ENCODE data around the gene DHCR24. TPM values are rescaled to one million over a fixed set of nuclear protein-coding genes. Genes with fewer than 3 reads are reported as not detected.

DHCR24 gene
- total RNA-seq, 1 experiment from 2014 or later = 369 TPM

DNA sequence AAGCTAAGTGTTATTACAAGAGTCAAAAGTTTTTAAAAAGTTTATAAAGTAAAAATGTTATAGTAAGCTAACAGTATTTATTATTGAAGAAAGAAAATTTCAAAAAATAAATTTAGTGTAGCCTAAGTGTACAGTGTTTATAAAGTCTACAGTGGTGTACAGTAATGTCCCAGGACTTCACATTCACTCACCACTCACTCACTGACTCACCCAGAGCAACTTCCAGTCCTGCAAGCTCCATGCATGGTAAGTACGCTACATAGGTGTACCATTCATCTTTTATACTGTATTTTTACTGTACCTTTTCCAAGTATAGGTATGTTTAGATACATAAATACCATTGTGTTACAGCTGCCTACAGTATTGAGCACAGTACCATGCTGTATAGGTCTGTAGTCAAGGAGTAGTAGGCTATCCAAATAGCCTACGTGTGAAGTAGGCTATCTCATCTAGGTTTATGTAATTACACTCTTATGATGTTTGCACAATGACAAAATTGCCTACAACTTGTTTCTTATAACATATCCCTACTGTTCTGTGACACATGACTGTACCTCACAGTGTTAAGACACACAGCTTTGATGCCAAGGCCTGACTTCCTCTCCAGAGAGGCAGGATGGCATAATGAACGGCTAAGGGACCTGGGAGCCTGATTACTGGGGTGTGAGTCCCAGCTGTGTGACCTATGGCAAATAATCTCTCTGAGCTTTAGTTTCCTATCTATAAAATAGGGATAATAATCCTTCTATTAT lies 12.7 kb downstream of the DHCR24 start:
- no peak for TF ChIP-seq EZH2 (IDR thresholded peaks at IDR 0.05; ENCODE audit: low read depth)
- TF ChIP-seq, protein P1, sequence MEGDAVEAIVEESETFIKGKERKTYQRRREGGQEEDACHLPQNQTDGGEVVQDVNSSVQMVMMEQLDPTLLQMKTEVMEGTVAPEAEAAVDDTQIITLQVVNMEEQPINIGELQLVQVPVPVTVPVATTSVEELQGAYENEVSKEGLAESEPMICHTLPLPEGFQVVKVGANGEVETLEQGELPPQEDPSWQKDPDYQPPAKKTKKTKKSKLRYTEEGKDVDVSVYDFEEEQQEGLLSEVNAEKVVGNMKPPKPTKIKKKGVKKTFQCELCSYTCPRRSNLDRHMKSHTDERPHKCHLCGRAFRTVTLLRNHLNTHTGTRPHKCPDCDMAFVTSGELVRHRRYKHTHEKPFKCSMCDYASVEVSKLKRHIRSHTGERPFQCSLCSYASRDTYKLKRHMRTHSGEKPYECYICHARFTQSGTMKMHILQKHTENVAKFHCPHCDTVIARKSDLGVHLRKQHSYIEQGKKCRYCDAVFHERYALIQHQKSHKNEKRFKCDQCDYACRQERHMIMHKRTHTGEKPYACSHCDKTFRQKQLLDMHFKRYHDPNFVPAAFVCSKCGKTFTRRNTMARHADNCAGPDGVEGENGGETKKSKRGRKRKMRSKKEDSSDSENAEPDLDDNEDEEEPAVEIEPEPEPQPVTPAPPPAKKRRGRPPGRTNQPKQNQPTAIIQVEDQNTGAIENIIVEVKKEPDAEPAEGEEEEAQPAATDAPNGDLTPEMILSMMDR (conservative IDR thresholded peaks at IDR 0.05) = no peak
- CTCF ChIA-PET = interaction anchor here (0.6 to 0.9 kb wide), 2 partner anchors 54 to 71 kb away, joined by 3 read pairs; no protein-coding TSS in a partner anchor
- no peaks in the 10 kb centered on the region for H3K27me3 ChIP-seq (ENCODE audit: insufficient read depth, low read depth)
- H4K20me1 ChIP-seq (ENCODE audit: insufficient read depth) = peaks cover 12% of the 10 kb centered on the region; the same call in 1 of the 2 replicates
- H3K4me3 ChIP-seq = no peak overlapping the region
- peaks cover 61% of the 10 kb centered on the region for H3K36me3 ChIP-seq (ENCODE audit: low read depth)
- no TSS peak for BruUV-seq (replicated peaks)
- no peak overlapping the region for H2AFZ ChIP-seq
- POLR2A ChIA-PET (ENCODE audit: unreplicated experiment) = interaction anchor here (0.7 kb wide), 1 partner anchor 17 kb away, joined by 3 read pairs; no protein-coding TSS in a partner anchor
- DNase-seq = no peak
- H3K9me2 ChIP-seq (ENCODE audit: insufficient read depth) = no peaks in the 10 kb centered on the region
- H3F3A ChIP-seq (ENCODE audit: insufficient read depth, low read depth) = peaks cover 21% of the 10 kb centered on the region; the same call in 1 of the 2 replicates
- intact Hi-C loops (cut with micrococcal nuclease; ENCODE audit: unreplicated experiment) = no loop called here
- H3K9me3 ChIP-seq (ENCODE audit: insufficient read depth, low read depth) = no peaks in the 10 kb centered on the region
- peaks cover 16% of the 10 kb centered on the region for H3K4me1 ChIP-seq (replicated peaks; ENCODE audit: insufficient read depth)
- peaks cover 61% of the 10 kb centered on the region for H3K79me2 ChIP-seq (ENCODE audit: low read depth)
- no peak overlapping the region for H3K27ac ChIP-seq
- H3K4me2 ChIP-seq = no peak overlapping the region

DNA sequence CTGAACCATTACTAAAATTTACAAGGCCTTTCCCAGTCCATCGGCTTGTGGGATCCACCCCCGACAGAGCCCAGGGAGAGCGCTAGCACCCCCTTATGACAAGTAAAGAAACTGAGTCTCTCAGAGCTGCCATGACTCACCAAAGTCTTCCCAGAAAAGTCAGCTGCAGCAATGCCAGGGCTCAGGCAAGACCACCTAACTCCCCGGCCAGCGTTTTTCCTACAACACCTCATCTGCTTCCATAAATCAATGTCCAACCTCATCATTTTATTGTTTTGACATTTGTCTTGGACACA lies 15.0 kb downstream of the DHCR24 start:
- Histone ChIP-seq H2AFZ (no peak overlapping the region), H3K9me2 (ENCODE audit: insufficient read depth) (no peaks in the 10 kb centered on the region), H3K36me3 (ENCODE audit: low read depth) (peaks cover 69% of the 10 kb centered on the region), H3K4me3 (no peak overlapping the region), H3K9me3 (ENCODE audit: insufficient read depth, low read depth) (no peaks in the 10 kb centered on the region), H3K4me2 (no peak overlapping the region), H3K27me3 (ENCODE audit: insufficient read depth, low read depth) (no peaks in the 10 kb centered on the region), H3F3A (ENCODE audit: insufficient read depth, low read depth) (peaks cover 32% of the 10 kb centered on the region; the same call in 1 of the 2 replicates), H4K20me1 (ENCODE audit: insufficient read depth) (0 out of 2 replicates have a peak, but pooled peaks cover 5% of the 10 kb centered on the region), H3K27ac (no peak overlapping the region), H3K79me2 (ENCODE audit: low read depth) (peaks cover 46% of the 10 kb centered on the region), H3K4me1 (replicated peaks; ENCODE audit: insufficient read depth) (peaks cover 13% of the 10 kb centered on the region)
- no peak for DNase-seq
- ChIA-PET CTCF (no interaction called here), POLR2A (ENCODE audit: unreplicated experiment) (interaction anchor here (0.6 kb wide), 2 partner anchors 8 to 127 kb away, joined by 3 to 8 read pairs; no protein-coding TSS in a partner anchor)
- no peak for TF ChIP-seq EZH2 (IDR thresholded peaks at IDR 0.05; ENCODE audit: low read depth)
- TF ChIP-seq, protein P1 (conservative IDR thresholded peaks at IDR 0.05) = 0 out of 2 replicates have a peak, but pooled peaks have one; percentile 11
- BruUV-seq (replicated peaks) = no TSS peak
- intact Hi-C loops (cut with micrococcal nuclease; ENCODE audit: unreplicated experiment) = no loop called here

DNA sequence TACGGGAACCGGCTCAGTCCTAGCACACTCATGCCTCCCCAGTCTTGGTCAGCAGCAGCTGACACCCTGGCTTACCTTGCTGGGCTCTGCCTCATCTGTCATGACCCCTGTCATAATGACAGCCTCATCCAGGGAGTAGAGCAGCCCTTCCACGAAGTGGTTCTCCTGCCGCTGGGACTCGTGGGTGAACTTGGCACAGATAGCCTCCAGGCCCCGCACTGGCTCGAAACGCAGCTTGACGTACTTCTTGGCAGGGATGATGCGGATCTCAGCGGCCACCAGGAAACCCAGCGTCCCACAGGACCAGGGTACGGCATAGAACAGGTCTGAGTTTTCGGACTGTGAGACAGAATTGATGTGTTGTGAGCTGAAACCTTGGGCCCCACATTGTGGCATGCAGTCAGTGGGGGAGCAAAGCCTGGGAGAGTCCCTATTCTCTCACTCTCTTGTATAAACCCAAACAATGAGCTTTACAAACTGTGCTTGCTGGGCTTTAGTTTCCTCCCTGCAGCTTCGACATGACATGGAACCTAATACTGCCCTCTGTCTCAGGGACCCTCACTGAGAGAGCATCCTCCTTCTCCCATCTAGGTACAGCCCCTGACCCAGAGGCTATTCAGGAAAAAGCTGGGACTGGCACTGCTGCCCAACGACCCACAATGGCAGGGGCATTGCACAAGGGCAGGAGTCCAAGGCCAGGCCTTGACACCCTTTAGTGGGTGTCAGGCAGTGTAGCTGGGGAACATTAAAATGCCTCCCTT lies 15.5 kb downstream of the DHCR24 start:
- Histone ChIP-seq H3K79me2 (ENCODE audit: low read depth) (peaks cover 46% of the 10 kb centered on the region), H3K36me3 (ENCODE audit: low read depth) (peaks cover 69% of the 10 kb centered on the region), H3K4me2 (no peak overlapping the region), H4K20me1 (ENCODE audit: insufficient read depth) (0 out of 2 replicates have a peak, but pooled peaks cover 5% of the 10 kb centered on the region), H3F3A (ENCODE audit: insufficient read depth, low read depth) (peaks cover 37% of the 10 kb centered on the region; the same call in 1 of the 2 replicates), H3K9me2 (ENCODE audit: insufficient read depth) (no peaks in the 10 kb centered on the region), H3K4me3 (no peak overlapping the region), H2AFZ (no peak overlapping the region), H3K9me3 (ENCODE audit: insufficient read depth, low read depth) (no peaks in the 10 kb centered on the region), H3K27ac (no peak overlapping the region), H3K4me1 (replicated peaks; ENCODE audit: insufficient read depth) (peaks cover 16% of the 10 kb centered on the region), H3K27me3 (ENCODE audit: insufficient read depth, low read depth) (no peaks in the 10 kb centered on the region)
- ChIA-PET CTCF (interaction anchor here (0.5 kb wide), 1 partner anchor 18 kb away, joined by 4 read pairs; no protein-coding TSS in a partner anchor), POLR2A (ENCODE audit: unreplicated experiment) (interaction anchor here (0.6 kb wide), 2 partner anchors 9 to 127 kb away, joined by 3 to 8 read pairs; no protein-coding TSS in a partner anchor)
- DNase-seq = no peak
- intact Hi-C loops (cut with micrococcal nuclease; ENCODE audit: unreplicated experiment) = no loop called here
- TF ChIP-seq, protein P1 (conservative IDR thresholded peaks at IDR 0.05) = no peak
- no peak for TF ChIP-seq EZH2 (IDR thresholded peaks at IDR 0.05; ENCODE audit: low read depth)
- BruUV-seq (replicated peaks) = no TSS peak

All from PC-9 (cell line).